ENCODE results near the gene GPC6.

DNA sequence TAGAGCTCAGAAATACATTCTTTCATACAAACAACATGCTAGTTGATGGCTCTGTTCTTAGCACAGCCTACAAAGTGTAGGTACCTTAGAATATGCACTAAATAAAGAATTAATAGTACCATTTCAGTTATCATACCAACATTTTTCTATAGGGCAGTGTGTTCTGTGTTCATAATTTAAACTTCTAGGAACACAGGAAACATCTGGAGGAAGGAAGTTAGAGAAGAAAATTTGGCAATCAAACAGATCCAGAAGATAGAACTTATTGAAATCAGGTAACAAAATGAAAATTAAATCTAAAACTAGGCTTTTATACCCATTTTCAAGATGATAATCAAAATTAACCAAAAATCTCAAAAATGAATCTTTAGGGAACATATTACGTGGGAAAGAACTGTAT lies 725.3 kb downstream of the GPC6 start:
- TF ChIP-seq, protein P1, sequence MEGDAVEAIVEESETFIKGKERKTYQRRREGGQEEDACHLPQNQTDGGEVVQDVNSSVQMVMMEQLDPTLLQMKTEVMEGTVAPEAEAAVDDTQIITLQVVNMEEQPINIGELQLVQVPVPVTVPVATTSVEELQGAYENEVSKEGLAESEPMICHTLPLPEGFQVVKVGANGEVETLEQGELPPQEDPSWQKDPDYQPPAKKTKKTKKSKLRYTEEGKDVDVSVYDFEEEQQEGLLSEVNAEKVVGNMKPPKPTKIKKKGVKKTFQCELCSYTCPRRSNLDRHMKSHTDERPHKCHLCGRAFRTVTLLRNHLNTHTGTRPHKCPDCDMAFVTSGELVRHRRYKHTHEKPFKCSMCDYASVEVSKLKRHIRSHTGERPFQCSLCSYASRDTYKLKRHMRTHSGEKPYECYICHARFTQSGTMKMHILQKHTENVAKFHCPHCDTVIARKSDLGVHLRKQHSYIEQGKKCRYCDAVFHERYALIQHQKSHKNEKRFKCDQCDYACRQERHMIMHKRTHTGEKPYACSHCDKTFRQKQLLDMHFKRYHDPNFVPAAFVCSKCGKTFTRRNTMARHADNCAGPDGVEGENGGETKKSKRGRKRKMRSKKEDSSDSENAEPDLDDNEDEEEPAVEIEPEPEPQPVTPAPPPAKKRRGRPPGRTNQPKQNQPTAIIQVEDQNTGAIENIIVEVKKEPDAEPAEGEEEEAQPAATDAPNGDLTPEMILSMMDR (IDR thresholded peaks at IDR 0.05), result no peak
- no peak for TF ChIP-seq POLR2A (IDR thresholded peaks at IDR 0.05)

Measured in vagina (tissue), 2 donors.